Left kidney (tissue), 2 donors: ENCODE results near the gene HPSE2. TPM values are rescaled to one million over a fixed set of nuclear protein-coding genes. Genes with fewer than 3 reads are reported as not detected.
A peak's percentile ranks its signal among the peaks of the same experiment; 100 is the strongest.

Source experiments
- DNase-seq: peaks from one replicate; pipeline ENCODE4 v3.0.0-alpha.2; 2013
- polyA plus RNA-seq: library from polyadenylated mRNA; unstranded; fragments of 120-200 nt; gene quantifications from one replicate; pipeline ENCODE4 v1.2.1, GENCODE V29; 2013; ENCODE audit not compliant: insufficient read length

HPSE2 gene
- polyA plus RNA-seq, 1 donor, result 0.81 TPM

GRCh38 chr10:98676895-98677294, 558.8 kb downstream of the HPSE2 start:
- no peak for DNase-seq

GRCh38 chr10:98675902-98676301, 559.8 kb downstream of the HPSE2 start:
- no peak for DNase-seq

GRCh38 chr10:98673171-98673782, 562.4 kb downstream of the HPSE2 start:
- peak; percentile 68 for DNase-seq

GRCh38 chr10:98667081-98667480, 568.6 kb downstream of the HPSE2 start:
- no peak for DNase-seq

GRCh38 chr10:98666276-98666675, 569.4 kb downstream of the HPSE2 start:
- no peak for DNase-seq

- no peak for DNase-seq
These were observed 571.2 kb downstream of the HPSE2 start for GRCh38 chr10:98664329-98665042.

- DNase-seq, result no peak
These were observed 575.7 kb downstream of the HPSE2 start for GRCh38 chr10:98659951-98660350.

GRCh38 chr10:98655492-98655891, 580.2 kb downstream of the HPSE2 start:
- no peak for DNase-seq

GRCh38 chr10:98649170-98649569, 586.5 kb downstream of the HPSE2 start:
- DNase-seq, result no peak

GRCh38 chr10:98646998-98647917, 588.4 kb downstream of the HPSE2 start:
- peak; percentile 42 for DNase-seq

- DNase-seq, result no peak
These were observed 591.2 kb downstream of the HPSE2 start for GRCh38 chr10:98644466-98644865.

- no peak for DNase-seq
These were observed 593.4 kb downstream of the HPSE2 start for GRCh38 chr10:98642281-98642680.

- DNase-seq, result no peak
These were observed 596.7 kb downstream of the HPSE2 start for GRCh38 chr10:98638920-98639319.

- DNase-seq, result no peak
These were observed 598.7 kb downstream of the HPSE2 start for GRCh38 chr10:98636921-98637329.

GRCh38 chr10:98632456-98633150, 603.0 kb downstream of the HPSE2 start:
- no peak for DNase-seq

- no peak for DNase-seq
These were observed 607.4 kb downstream of the HPSE2 start for GRCh38 chr10:98628206-98628605.

GRCh38 chr10:98627711-98628110, 607.9 kb downstream of the HPSE2 start:
- DNase-seq, result no peak

- no peak for DNase-seq
These were observed 610.7 kb downstream of the HPSE2 start for GRCh38 chr10:98624963-98625362.

GRCh38 chr10:98623176-98623575, 612.5 kb downstream of the HPSE2 start:
- DNase-seq, result no peak

- no peak for DNase-seq
These were observed 614.0 kb downstream of the HPSE2 start for GRCh38 chr10:98621630-98622029.

GRCh38 chr10:98620503-98620902, 615.1 kb downstream of the HPSE2 start:
- DNase-seq, result no peak

- DNase-seq, result no peak
These were observed 616.2 kb downstream of the HPSE2 start for GRCh38 chr10:98619446-98619845.
